IMR-90 (cell line): ENCODE measurements around the gene TANGO6. TPM values are rescaled to one million over a fixed set of nuclear protein-coding genes. Genes with fewer than 3 reads are reported as not detected.

ENCODE experiments used
- ATAC-seq: fragments of 200-7000 bp; cut with Tn5 transposase; 2 replicates; pipeline ENCODE4 v1.9.1; 2020; ENCODE audit warnings: low read depth, mild to moderate bottlenecking, moderate library complexity
- BruUV-seq: library from RNA; stranded (reverse); fragments of 400-500 nt; replicated peaks from 2 replicates; lab custom pipeline; 2021; lab: Mats Ljungman, UMichigan
- CTCF ChIA-PET: fragments of 300-600 bp; formaldehyde crosslinking; extraction: SDS; loops from one replicate; lab custom pipeline; 2021; ENCODE audit warnings: antibody characterized with exemption; lab: Yijun Ruan, JAX
- POLR2A ChIA-PET: fragments of 300-600 bp; sonication (Branson Sonifier 250); formaldehyde crosslinking; loops from one replicate; lab custom pipeline; 2022; ENCODE audit warnings: antibody characterized with exemption; ENCODE audit not compliant: unreplicated experiment; lab: Charles Lee
- DNase-seq: peaks from one replicate; pipeline ENCODE4 v3.0.0; 2013
- H2AFZ ChIP-seq: replicated peaks from 2 replicates; pipeline ENCODE3; 2013; ENCODE audit warnings: low read length, mild to moderate bottlenecking; ENCODE audit not compliant: poor library complexity
- H2AK5ac ChIP-seq: 2 replicates; pipeline ENCODE4 v1.6.1; 2013; ENCODE audit warnings: low read depth, low read length, inconsistent platforms
- H2AK9ac ChIP-seq: replicated peaks from 2 replicates; pipeline ENCODE3; 2013; ENCODE audit warnings: mild to moderate bottlenecking, low read depth, low read length, moderate library complexity; ENCODE audit not compliant: poor library complexity
- H2BK120ac ChIP-seq: 2 replicates; pipeline ENCODE4 v1.6.1; 2013; ENCODE audit warnings: low read depth, low read length, inconsistent platforms
- H2BK15ac ChIP-seq: 3 replicates; pipeline ENCODE4 v1.6.1; 2013; ENCODE audit warnings: low read depth, low read length, inconsistent platforms
- H2BK20ac ChIP-seq: 2 replicates; pipeline ENCODE4 v1.6.1; 2013; ENCODE audit warnings: low read depth, mild to moderate bottlenecking, inconsistent platforms, low read length, moderate library complexity
- H2BK5ac ChIP-seq: 2 replicates; pipeline ENCODE4 v1.6.1; 2013; ENCODE audit warnings: mild to moderate bottlenecking, low read depth, low read length, inconsistent platforms; ENCODE audit not compliant: poor library complexity, severe bottlenecking
- H3K14ac ChIP-seq: replicated peaks from 2 replicates; pipeline ENCODE4 v1.6.1; 2013; ENCODE audit warnings: low read depth, low read length, inconsistent platforms
- H3K18ac ChIP-seq: 2 replicates; pipeline ENCODE4 v1.6.1; 2013; ENCODE audit warnings: low read depth, low read length, control low read depth
- H3K23ac ChIP-seq: 2 replicates; pipeline ENCODE4 v1.6.1; 2013; ENCODE audit warnings: low read depth, low read length, inconsistent platforms
- H3K27ac ChIP-seq: 2 replicates; pipeline ENCODE4 v1.5.1; 2013; ENCODE audit warnings: mild to moderate bottlenecking, control low read depth, low read length; ENCODE audit not compliant: insufficient read depth
- H3K27me3 ChIP-seq: 2 replicates; pipeline ENCODE4 v1.6.1; 2013; ENCODE audit warnings: low read length; ENCODE audit not compliant: control insufficient read depth, insufficient read depth
- H3K36me3 ChIP-seq: 2 replicates; pipeline ENCODE4 v1.6.1; 2013; ENCODE audit warnings: low read length, mixed read lengths; ENCODE audit not compliant: control insufficient read depth, insufficient read depth
- H3K4ac ChIP-seq: 2 replicates; pipeline ENCODE4 v1.6.1; 2013; ENCODE audit warnings: low read depth, low read length, inconsistent platforms
- H3K4me1 ChIP-seq: 2 replicates; pipeline ENCODE4 v1.6.1; 2013; ENCODE audit warnings: low read length, mixed read lengths; ENCODE audit not compliant: control insufficient read depth, insufficient read depth
- H3K4me2 ChIP-seq: 2 replicates; pipeline ENCODE4 v1.6.1; 2013; ENCODE audit warnings: low read depth, mild to moderate bottlenecking, control low read depth, low read length, moderate library complexity
- H3K4me3 ChIP-seq: 2 replicates; pipeline ENCODE4 v1.5.1; 2013; ENCODE audit warnings: low read depth, mild to moderate bottlenecking, control low read depth, low read length, moderate library complexity; ENCODE audit not compliant: insufficient read depth
- H3K56ac ChIP-seq: 2 replicates; pipeline ENCODE4 v1.6.1; 2013; ENCODE audit warnings: low read length, inconsistent platforms; ENCODE audit not compliant: insufficient read depth; ENCODE audit errors: extremely low read depth
- H3K79me1 ChIP-seq, 2 experiments: 2 replicates each; pipeline ENCODE4 v1.6.1; 2013; ENCODE audit warnings: low read length in 2 of 2, inconsistent platforms in 1 of 2, low read depth in 1 of 2
- H3K9ac ChIP-seq: 2 replicates; pipeline ENCODE4 v1.6.1; 2013; ENCODE audit warnings: low read depth, low read length, control low read depth
- H3K9me1 ChIP-seq: 2 replicates; pipeline ENCODE4 v1.6.1; 2013; ENCODE audit warnings: low read length, inconsistent platforms; ENCODE audit not compliant: insufficient read depth
- H3K9me3 ChIP-seq: 2 replicates; pipeline ENCODE4 v1.6.1; 2013; ENCODE audit warnings: low read length; ENCODE audit not compliant: control insufficient read depth, insufficient read depth
- H4K20me1 ChIP-seq: 2 replicates; pipeline ENCODE4 v1.6.1; 2013; ENCODE audit warnings: low read length, inconsistent platforms; ENCODE audit not compliant: insufficient read depth
- H4K5ac ChIP-seq: 2 replicates; pipeline ENCODE4 v1.6.1; 2013; ENCODE audit warnings: mild to moderate bottlenecking, low read depth, low read length, control low read depth
- H4K8ac ChIP-seq, 2 experiments: 2 replicates each; pipeline ENCODE4 v1.6.1; 2013; ENCODE audit warnings: low read depth in 2 of 2, low read length in 2 of 2, control low read depth in 1 of 2, inconsistent platforms in 1 of 2
- H4K91ac ChIP-seq: 2 replicates; pipeline ENCODE4 v1.6.1; 2013; ENCODE audit warnings: low read depth, low read length, inconsistent platforms; ENCODE audit not compliant: insufficient read depth
- BHLHE40 ChIP-seq: fragments of 150-350 bp; IDR thresholded peaks from 2 replicates; pipeline ENCODE4 v1.6.1; 2016; ENCODE audit warnings: mild to moderate bottlenecking, low read depth, low read length
- CEBPB ChIP-seq: IDR thresholded peaks from 2 replicates; pipeline ENCODE4 v1.6.1; 2012; ENCODE audit warnings: low read depth, low read length, improper control_type of control experiment
- CHD1 ChIP-seq: IDR thresholded peaks from 2 replicates; pipeline ENCODE4 v1.6.1; 2012; ENCODE audit warnings: low read depth, low read length, improper control_type of control experiment
- CTCF ChIP-seq: conservative IDR thresholded peaks from 2 replicates; pipeline ENCODE4 v1.5.1; 2012; ENCODE audit warnings: mild to moderate bottlenecking, low read depth, low read length, improper control_type of control experiment
- FOS ChIP-seq: fragments of 150-350 bp; IDR thresholded peaks from 2 replicates; pipeline ENCODE4 v1.6.1; 2016; ENCODE audit warnings: low read depth, low read length
- MAFK ChIP-seq: IDR thresholded peaks from 2 replicates; pipeline ENCODE4 v1.6.1; 2012; ENCODE audit warnings: low read depth, low read length, improper control_type of control experiment
- MAZ ChIP-seq: IDR thresholded peaks from 2 replicates; pipeline ENCODE4 v1.6.1; 2012; ENCODE audit warnings: low read depth, mild to moderate bottlenecking, low read length, improper control_type of control experiment, moderate library complexity, borderline replicate concordance
- MXI1 ChIP-seq: IDR thresholded peaks from 2 replicates; pipeline ENCODE4 v1.6.1; 2012; ENCODE audit warnings: low read depth, mild to moderate bottlenecking, low read length, moderate library complexity, borderline replicate concordance
- NFE2L2 ChIP-seq: fragments of 150-350 bp; IDR thresholded peaks from 2 replicates; pipeline ENCODE4 v1.6.1; 2016; ENCODE audit warnings: low read depth, mild to moderate bottlenecking, low read length
- POLR2A ChIP-seq: IDR thresholded peaks from 2 replicates; pipeline ENCODE4 v1.6.1; 2012; ENCODE audit warnings: mild to moderate bottlenecking, low read depth, low read length
- RAD21 ChIP-seq: IDR thresholded peaks from 2 replicates; pipeline ENCODE4 v1.6.1; 2012; ENCODE audit warnings: low read length, improper control_type of control experiment
- RCOR1 ChIP-seq: IDR thresholded peaks from 2 replicates; pipeline ENCODE4 v1.6.1; 2012; ENCODE audit warnings: mild to moderate bottlenecking, low read length, improper control_type of control experiment; ENCODE audit not compliant: insufficient replicate concordance
- RFX5 ChIP-seq: IDR thresholded peaks from 2 replicates; pipeline ENCODE4 v1.8.0; 2012; ENCODE audit warnings: low read depth, mild to moderate bottlenecking, low read length, moderate library complexity
- SMC3 ChIP-seq: fragments of 150-350 bp; IDR thresholded peaks from 2 replicates; pipeline ENCODE4 v1.6.1; 2016; ENCODE audit warnings: low read depth, mild to moderate bottlenecking, antibody characterized with exemption, low read length, moderate library complexity
- WGBS, 2 experiments: methylation state at CpG; one replicate each; pipeline versions ENCODE4 v1.1.5 to v1.1.7; 2013; ENCODE audit warnings: missing lambda C conversion rate in 2 of 2; ENCODE audit not compliant: insufficient read length in 1 of 2; ENCODE audit errors: extremely low coverage in 2 of 2; 5-methylcytosine and 5-hydroxymethylcytosine counted together
- dilution Hi-C: fragments of 300-500 bp; cut with HindIII; formaldehyde crosslinking; loops from one replicate; pipeline ENCODE4 v1.14.3; 2018; ENCODE audit warnings: low sequenced_read_pairs; ENCODE audit not compliant: unreplicated experiment
- in situ Hi-C: fragments of 300-500 bp; cut with MboI; formaldehyde crosslinking; loops from 3 replicates; pipeline ENCODE4 v1.14.3; 2019; ENCODE audit warnings: low sequenced_read_pairs, inconsistent platforms, mixed read lengths
- intact Hi-C: fragments of 100-400 bp; cut with micrococcal nuclease; formaldehyde crosslinking; loops from 2 replicates; pipeline ENCODE4 v1.10.0; 2022
- polyA plus RNA-seq, 3 experiments: library from polyadenylated mRNA; depleted of rRNA; stranded (reverse); fragments of >200 nt; gene quantifications; 2 replicates each; pipeline ENCODE4 v1.2.3, GENCODE V29; 2012; ENCODE audit warnings: low replicate concordance in 1 of 3
- total RNA-seq: library from RNA; depleted of rRNA; stranded (reverse); fragments of >200 nt; gene quantifications from 2 replicates; pipeline ENCODE4 v1.2.3, GENCODE V29; 2012
- TF ChIP-seq, protein P1 (sequence below): fragments of 150-350 bp; IDR thresholded peaks from 2 replicates; pipeline ENCODE4 v1.6.1; 2016; ENCODE audit warnings: low read depth, mild to moderate bottlenecking, low read length, moderate library complexity, borderline replicate concordance
- TF ChIP-seq, protein P2 (sequence below): fragments of 150-350 bp; IDR thresholded peaks from 2 replicates; pipeline ENCODE4 v1.6.1; 2017; ENCODE audit warnings: mild to moderate bottlenecking, antibody characterized with exemption, low read length, low read depth

The TANGO6 gene
- total and polyA plus RNA-seq, 2 of the 4 experiments (the other 2 are of a cell fraction): 6.7 to 22.4 TPM

- no peaks in the 10 kb centered on the region for H4K20me1 ChIP-seq
- no peaks in the 10 kb centered on the region for H3K36me3 ChIP-seq
- no CpG with 5 or more reads among the region's 2 CpGs for WGBS, 2 experiments
- no peak overlapping the region for H3K4me3 ChIP-seq
- H3K56ac ChIP-seq: no peak overlapping the region
- no peak overlapping the region for H2BK120ac ChIP-seq
- POLR2A ChIA-PET: no interaction called here
- dilution Hi-C loops: no loop called here
- no peaks in the 10 kb centered on the region for H3K4me1 ChIP-seq
- DNase-seq (no peak), ATAC-seq (no peak)
- CTCF ChIA-PET: no interaction called here
- no peak overlapping the region for H3K4ac ChIP-seq
- no peak overlapping the region for H2BK5ac ChIP-seq
- no peak overlapping the region for H4K91ac ChIP-seq
- H2AFZ ChIP-seq: no peak overlapping the region
- no peak overlapping the region for H3K23ac ChIP-seq
- H3K9ac ChIP-seq: no peak overlapping the region
- no peaks in the 10 kb centered on the region for H3K9me3 ChIP-seq
- peaks cover 7% of the 10 kb centered on the region; the same call in 1 of the 2 replicates for H3K27me3 ChIP-seq
- no peak overlapping the region for H2AK9ac ChIP-seq
- intact Hi-C loops: no loop called here
- TF ChIP-seq POLR2A (no peak), SMC3 (no peak), NFE2L2 (no peak), FOS (no peak), MAZ (no peak), CTCF (no peak), MAFK (no peak), BHLHE40 (no peak), RFX5 (no peak), MXI1 (no peak), CHD1 (no peak), RCOR1 (no peak), CEBPB (no peak), RAD21 (no peak)
- TF ChIP-seq, protein P1, sequence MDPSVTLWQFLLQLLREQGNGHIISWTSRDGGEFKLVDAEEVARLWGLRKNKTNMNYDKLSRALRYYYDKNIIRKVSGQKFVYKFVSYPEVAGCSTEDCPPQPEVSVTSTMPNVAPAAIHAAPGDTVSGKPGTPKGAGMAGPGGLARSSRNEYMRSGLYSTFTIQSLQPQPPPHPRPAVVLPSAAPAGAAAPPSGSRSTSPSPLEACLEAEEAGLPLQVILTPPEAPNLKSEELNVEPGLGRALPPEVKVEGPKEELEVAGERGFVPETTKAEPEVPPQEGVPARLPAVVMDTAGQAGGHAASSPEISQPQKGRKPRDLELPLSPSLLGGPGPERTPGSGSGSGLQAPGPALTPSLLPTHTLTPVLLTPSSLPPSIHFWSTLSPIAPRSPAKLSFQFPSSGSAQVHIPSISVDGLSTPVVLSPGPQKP: no peak
- TF ChIP-seq, protein P2, sequence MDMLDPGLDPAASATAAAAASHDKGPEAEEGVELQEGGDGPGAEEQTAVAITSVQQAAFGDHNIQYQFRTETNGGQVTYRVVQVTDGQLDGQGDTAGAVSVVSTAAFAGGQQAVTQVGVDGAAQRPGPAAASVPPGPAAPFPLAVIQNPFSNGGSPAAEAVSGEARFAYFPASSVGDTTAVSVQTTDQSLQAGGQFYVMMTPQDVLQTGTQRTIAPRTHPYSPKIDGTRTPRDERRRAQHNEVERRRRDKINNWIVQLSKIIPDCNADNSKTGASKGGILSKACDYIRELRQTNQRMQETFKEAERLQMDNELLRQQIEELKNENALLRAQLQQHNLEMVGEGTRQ: no peak
- in situ Hi-C loops: no loop called here
- H3K27ac ChIP-seq: no peak overlapping the region
- H3K79me1 ChIP-seq: no peaks in the 10 kb centered on the region
- H2AK5ac ChIP-seq: no peak overlapping the region
- H4K5ac ChIP-seq: no peak overlapping the region
- H3K9me1 ChIP-seq: no peaks in the 10 kb centered on the region
- H2BK15ac ChIP-seq: no peak overlapping the region
- H3K18ac ChIP-seq: no peak overlapping the region
- BruUV-seq: no TSS peak
- H4K8ac ChIP-seq: no peak overlapping the region
- H2BK20ac ChIP-seq: no peak overlapping the region
- H3K14ac ChIP-seq: no peak overlapping the region
- H3K4me2 ChIP-seq: no peak overlapping the region
Measured at GRCh38 chr16:68806422-68806821, 36.9 kb upstream of the TANGO6 start.
